ENCODE results near the gene ADAP1. TPM values are rescaled to one million over a fixed set of nuclear protein-coding genes. Genes with fewer than 3 reads are reported as not detected.

ADAP1 gene
- total RNA-seq, 4 donors from 2014 or later: 84.9 to 360 (median 169) TPM

- H3K36me3 ChIP-seq: no peaks in the 10 kb centered on the region
- no peak overlapping the region for H3K27ac ChIP-seq
- intact Hi-C loops (cut with DNase I; ENCODE audit: low total_unique reads) (no loop called here), in situ Hi-C loops (cut with MboI; ENCODE audit: low pct_ligation_motif_present in 1 of 4, low pct_unique_long_range_greater_than_20kb in 1 of 4, low sequenced_read_pairs in 3 of 4) (no loop called here)
- no peaks in the 10 kb centered on the region for H3K4me1 ChIP-seq
- 45 to 66% methylated on average over 4 to 22 of the region's 22 CpGs for WGBS, 2 donors (ENCODE audit: low coverage in 1 of 2)
- H3K9me3 ChIP-seq: no peaks in the 10 kb centered on the region
- TF ChIP-seq EP300 (IDR thresholded peaks at IDR 0.05; ENCODE audit: low read depth) (no peak), CTCF (IDR thresholded peaks at IDR 0.05) (no peak), POLR2A (IDR thresholded peaks at IDR 0.05) (no peak), POLR2AphosphoS5 (IDR thresholded peaks at IDR 0.05) (no peak)
- peak; percentile 10 for DNase-seq
- H3K27me3 ChIP-seq: no peaks in the 10 kb centered on the region
- no peak overlapping the region for H3K4me3 ChIP-seq
These were observed 18.0 kb downstream of the ADAP1 start for GRCh38 chr7:936386-937054.

- H3K4me1 ChIP-seq: no peaks in the 10 kb centered on the region
- no peaks in the 10 kb centered on the region for H3K27me3 ChIP-seq
- H3K36me3 ChIP-seq: no peaks in the 10 kb centered on the region
- no peak for DNase-seq
- intact Hi-C loops (cut with DNase I; ENCODE audit: low total_unique reads) (no loop called here), in situ Hi-C loops (cut with MboI; ENCODE audit: low pct_ligation_motif_present in 1 of 4, low pct_unique_long_range_greater_than_20kb in 1 of 4, low sequenced_read_pairs in 3 of 4) (no loop called here)
- no peak overlapping the region for H3K27ac ChIP-seq
- TF ChIP-seq EP300 (IDR thresholded peaks at IDR 0.05; ENCODE audit: low read depth) (no peak), POLR2AphosphoS5 (IDR thresholded peaks at IDR 0.05) (no peak), CTCF (IDR thresholded peaks at IDR 0.05) (no peak), POLR2A (IDR thresholded peaks at IDR 0.05) (no peak)
- H3K9me3 ChIP-seq: no peaks in the 10 kb centered on the region
- H3K4me3 ChIP-seq: no peak overlapping the region
- 92% methylated on average over 28 of the region's 28 CpGs; no CpG with 5 or more reads in 1 of the 2 donors for WGBS, 2 donors (ENCODE audit: low coverage in 1 of 2)
These were observed 18.6 kb downstream of the ADAP1 start for GRCh38 chr7:935874-936385.

GRCh38 chr7:935164-935873, 19.2 kb downstream of the ADAP1 start:
- in situ Hi-C loops (cut with MboI; ENCODE audit: low pct_ligation_motif_present in 1 of 4, low pct_unique_long_range_greater_than_20kb in 1 of 4, low sequenced_read_pairs in 3 of 4): no loop called here
- WGBS, 2 donors (ENCODE audit: low coverage in 1 of 2): 86% methylated on average over 37 of the region's 46 CpGs; no CpG with 5 or more reads in 1 of the 2 donors

More at GRCh38 chr7:935164-935873, 19.2 kb downstream of the ADAP1 start:
- H3K4me1 ChIP-seq: no peaks in the 10 kb centered on the region
- peak; percentile 5 for DNase-seq
- H3K27ac ChIP-seq: no peak overlapping the region
- TF ChIP-seq EP300 (IDR thresholded peaks at IDR 0.05; ENCODE audit: low read depth): no peak
- TF ChIP-seq CTCF (IDR thresholded peaks at IDR 0.05): no peak
- no peak for TF ChIP-seq POLR2A (IDR thresholded peaks at IDR 0.05)
- no peak for TF ChIP-seq POLR2AphosphoS5 (IDR thresholded peaks at IDR 0.05)
- no peak overlapping the region for H3K4me3 ChIP-seq
- intact Hi-C loops (cut with DNase I; ENCODE audit: low total_unique reads): no loop called here
- no peaks in the 10 kb centered on the region for H3K27me3 ChIP-seq
- H3K9me3 ChIP-seq: no peaks in the 10 kb centered on the region
- no peaks in the 10 kb centered on the region for H3K36me3 ChIP-seq

Measured in transverse colon (tissue), 4 donors.